ENCODE results near the gene NFIA. TPM values are rescaled to one million over a fixed set of nuclear protein-coding genes. Genes with fewer than 3 reads are reported as not detected.

NFIA gene
- total RNA-seq, 1 donor from 2014 or later, result 49.4 TPM

DNA sequence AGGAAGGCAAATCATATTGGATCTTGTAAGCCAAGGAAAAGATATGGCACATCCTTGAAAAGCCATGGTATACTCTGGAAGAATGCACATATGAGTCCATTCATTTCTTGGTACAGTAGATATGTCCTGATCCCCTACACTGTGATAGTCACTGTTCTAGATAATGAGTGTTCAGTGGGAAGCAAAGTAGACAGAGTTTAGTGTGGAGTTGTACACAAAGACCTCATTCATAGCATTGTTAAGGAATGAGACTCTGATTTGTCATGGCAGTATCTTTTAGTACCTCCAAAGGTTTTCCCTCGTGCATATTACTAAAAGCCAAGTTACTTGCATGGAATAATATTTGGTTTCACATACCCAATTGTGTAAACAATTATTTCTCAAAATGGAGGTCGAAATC is 204.7 kb downstream of the NFIA start:
- Mint-ChIP-seq H3K36me3 (peaks cover 3% of the 10 kb centered on the region), H3K4me3 (no peak overlapping the region), H3K4me1 (ENCODE audit: unreplicated experiment) (peaks cover 21% of the 10 kb centered on the region), H3K27me3 (no peaks in the 10 kb centered on the region), H3K27ac (no peak overlapping the region), H3K9me3 (no peaks in the 10 kb centered on the region)
- TF ChIP-seq, protein P1, sequence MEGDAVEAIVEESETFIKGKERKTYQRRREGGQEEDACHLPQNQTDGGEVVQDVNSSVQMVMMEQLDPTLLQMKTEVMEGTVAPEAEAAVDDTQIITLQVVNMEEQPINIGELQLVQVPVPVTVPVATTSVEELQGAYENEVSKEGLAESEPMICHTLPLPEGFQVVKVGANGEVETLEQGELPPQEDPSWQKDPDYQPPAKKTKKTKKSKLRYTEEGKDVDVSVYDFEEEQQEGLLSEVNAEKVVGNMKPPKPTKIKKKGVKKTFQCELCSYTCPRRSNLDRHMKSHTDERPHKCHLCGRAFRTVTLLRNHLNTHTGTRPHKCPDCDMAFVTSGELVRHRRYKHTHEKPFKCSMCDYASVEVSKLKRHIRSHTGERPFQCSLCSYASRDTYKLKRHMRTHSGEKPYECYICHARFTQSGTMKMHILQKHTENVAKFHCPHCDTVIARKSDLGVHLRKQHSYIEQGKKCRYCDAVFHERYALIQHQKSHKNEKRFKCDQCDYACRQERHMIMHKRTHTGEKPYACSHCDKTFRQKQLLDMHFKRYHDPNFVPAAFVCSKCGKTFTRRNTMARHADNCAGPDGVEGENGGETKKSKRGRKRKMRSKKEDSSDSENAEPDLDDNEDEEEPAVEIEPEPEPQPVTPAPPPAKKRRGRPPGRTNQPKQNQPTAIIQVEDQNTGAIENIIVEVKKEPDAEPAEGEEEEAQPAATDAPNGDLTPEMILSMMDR (conservative IDR thresholded peaks at IDR 0.05), result no peak
- no peak for DNase-seq (ENCODE audit: extremely low spot score, unreplicated experiment)

DNA sequence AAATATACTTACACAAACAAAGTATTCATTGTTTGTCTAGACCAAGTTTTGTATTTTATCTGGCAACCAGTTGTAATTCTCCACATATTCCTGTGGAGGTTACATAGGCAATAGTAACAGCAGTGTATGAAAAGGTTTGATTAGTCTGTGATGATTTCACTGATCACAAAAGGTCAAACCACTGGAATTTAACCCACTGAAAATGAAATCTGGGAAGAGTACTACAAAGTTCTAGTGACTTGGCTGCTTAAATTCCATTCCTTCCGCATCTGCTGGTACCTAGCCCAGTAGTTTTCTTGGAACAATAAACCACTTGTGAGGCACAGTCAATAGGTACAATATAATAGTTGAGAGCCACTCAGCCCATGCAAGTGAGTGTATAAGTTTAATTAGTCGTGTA is 205.4 kb downstream of the NFIA start:
- no peak overlapping the region for H3K4me3 Mint-ChIP-seq
- DNase-seq (ENCODE audit: extremely low spot score, unreplicated experiment), result no peak
- TF ChIP-seq, protein P1 (conservative IDR thresholded peaks at IDR 0.05), result no peak
- H3K27ac Mint-ChIP-seq, result no peak overlapping the region
- H3K36me3 Mint-ChIP-seq, result peaks cover 3% of the 10 kb centered on the region
- peaks cover 15% of the 10 kb centered on the region for H3K4me1 Mint-ChIP-seq (ENCODE audit: unreplicated experiment)
- no peaks in the 10 kb centered on the region for H3K27me3 Mint-ChIP-seq
- H3K9me3 Mint-ChIP-seq, result no peaks in the 10 kb centered on the region

DNA sequence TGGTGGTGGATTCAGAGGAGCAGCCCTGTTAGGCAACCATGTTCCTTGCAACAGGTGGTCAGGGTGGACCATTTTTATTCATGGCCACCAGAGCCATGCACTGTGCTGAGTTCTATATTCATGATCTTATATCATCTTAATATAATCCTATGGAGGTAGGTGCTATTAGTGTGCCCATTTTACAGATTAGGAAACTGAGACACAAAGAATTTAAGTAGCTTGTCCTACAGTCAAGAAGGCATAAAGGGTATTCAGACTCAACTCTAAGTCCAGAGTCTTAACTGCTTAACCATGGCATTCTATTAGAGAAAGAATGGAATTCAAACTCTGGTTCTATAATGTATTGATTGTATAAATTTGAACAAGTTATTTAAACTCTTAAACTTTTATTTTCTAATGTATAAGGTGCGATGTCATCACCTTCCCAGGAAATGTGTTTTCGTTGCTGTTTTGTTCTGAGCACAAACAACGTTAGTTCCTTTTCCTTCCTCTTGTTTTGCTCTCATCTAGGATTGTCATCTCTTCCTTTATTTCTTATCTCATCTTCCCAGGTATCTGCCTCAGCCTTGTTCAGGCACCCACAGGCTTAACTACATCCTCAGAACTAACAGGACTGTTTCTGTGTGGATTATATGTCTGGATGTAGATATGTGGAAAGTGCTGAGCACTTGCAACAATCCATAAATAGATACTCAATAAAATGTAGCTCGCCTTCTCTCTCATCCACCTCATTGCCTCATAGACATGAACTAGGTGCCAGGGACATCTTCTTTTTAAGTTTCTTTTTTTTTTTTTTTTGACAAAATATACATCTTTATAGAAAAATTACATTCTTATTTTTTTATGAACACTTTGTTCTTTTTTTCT is 207.1 kb downstream of the NFIA start:
- TF ChIP-seq, protein P1 (conservative IDR thresholded peaks at IDR 0.05), result no peak
- H3K27ac Mint-ChIP-seq, result no peak overlapping the region
- no peaks in the 10 kb centered on the region for H3K36me3 Mint-ChIP-seq
- H3K9me3 Mint-ChIP-seq, result no peaks in the 10 kb centered on the region
- peaks cover 13% of the 10 kb centered on the region for H3K4me1 Mint-ChIP-seq (ENCODE audit: unreplicated experiment)
- DNase-seq (ENCODE audit: extremely low spot score, unreplicated experiment), result no peak
- H3K4me3 Mint-ChIP-seq, result no peak overlapping the region
- H3K27me3 Mint-ChIP-seq, result peaks cover 4% of the 10 kb centered on the region

DNA sequence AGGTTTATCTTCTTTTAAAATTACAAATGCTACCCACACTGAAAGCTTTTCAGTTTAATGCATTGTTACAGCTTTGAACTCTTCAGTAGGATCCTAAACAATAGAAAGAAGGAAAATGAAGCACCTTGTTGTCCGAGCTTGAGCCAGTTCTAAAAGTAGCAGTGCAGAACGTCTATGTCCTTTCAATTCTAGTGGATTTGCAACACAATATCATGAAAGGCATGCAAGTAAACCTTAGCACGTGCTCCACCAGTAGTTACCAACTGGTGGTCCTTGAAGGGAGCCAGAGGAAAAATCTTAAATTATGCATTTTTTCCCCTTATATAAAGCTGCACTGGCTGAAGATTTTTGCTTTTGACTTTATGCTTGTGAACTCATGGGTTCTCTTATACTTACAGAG is 208.2 kb downstream of the NFIA start:
- no peak for DNase-seq (ENCODE audit: extremely low spot score, unreplicated experiment)
- Mint-ChIP-seq H3K36me3 (no peaks in the 10 kb centered on the region), H3K4me3 (no peak overlapping the region), H3K27ac (no peak overlapping the region), H3K4me1 (ENCODE audit: unreplicated experiment) (peaks cover 6% of the 10 kb centered on the region), H3K27me3 (peaks cover 4% of the 10 kb centered on the region), H3K9me3 (no peaks in the 10 kb centered on the region)
- TF ChIP-seq, protein P1 (conservative IDR thresholded peaks at IDR 0.05), result no peak

DNA sequence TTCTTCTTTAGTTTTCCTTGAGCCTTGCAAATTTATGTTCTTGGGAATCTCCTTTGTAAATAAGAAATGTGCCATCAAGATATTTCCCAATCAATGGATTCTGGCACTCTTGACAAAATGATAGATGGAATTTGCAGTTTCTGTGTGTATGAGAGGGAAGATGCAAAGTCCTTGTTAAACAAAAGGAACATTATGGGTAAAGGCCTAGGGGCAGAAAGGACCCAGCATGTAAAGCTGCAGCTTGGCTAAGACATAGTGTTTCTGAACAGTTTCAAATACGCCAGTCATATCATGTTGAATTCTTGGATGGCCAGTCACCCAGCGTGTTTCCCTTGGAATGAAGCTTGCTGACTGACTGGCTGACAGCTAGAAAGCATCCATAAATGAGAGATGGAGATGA is 210.8 kb downstream of the NFIA start:
- no peak for DNase-seq (ENCODE audit: extremely low spot score, unreplicated experiment)
- H3K36me3 Mint-ChIP-seq, result no peaks in the 10 kb centered on the region
- no peak overlapping the region for H3K27ac Mint-ChIP-seq
- TF ChIP-seq, protein P1 (conservative IDR thresholded peaks at IDR 0.05), result no peak
- peaks cover 6% of the 10 kb centered on the region for H3K4me1 Mint-ChIP-seq (ENCODE audit: unreplicated experiment)
- H3K9me3 Mint-ChIP-seq, result peaks cover 6% of the 10 kb centered on the region
- H3K4me3 Mint-ChIP-seq, result no peak overlapping the region
- H3K27me3 Mint-ChIP-seq, result peaks cover 4% of the 10 kb centered on the region

All from type B pancreatic cell (in vitro differentiated cells).